Coronary artery (tissue), 2 donors: ENCODE results near the gene FAT1.

Source experiments
- DNase-seq: peaks from one replicate; pipeline ENCODE4 v3.0.0-alpha.2; 2017; ENCODE audit warnings: low spot score
- H3K27ac ChIP-seq, 2 donors: fragments of 200-600 bp; sonication (generic); one replicate each; pipeline ENCODE4 v1.5.1; 2016 to 2019
- H3K4me3 ChIP-seq: fragments of 200-600 bp; sonication (generic); 2 replicates; pipeline ENCODE4 v1.5.1; 2016; ENCODE audit warnings: mild to moderate bottlenecking, moderate library complexity
- CTCF ChIP-seq: fragments of 200-600 bp; sonication (generic); IDR thresholded peaks from one replicate; pipeline ENCODE4 v1.5.1; 2019; ENCODE audit warnings: antibody characterized with exemption

The FAT1 gene

GRCh38 chr4:186746581-186746980 is 22.9 kb upstream of the FAT1 start:
- no peak for DNase-seq
- Histone ChIP-seq H3K4me3 (no peak overlapping the region), H3K27ac (no peak overlapping the region)
- no peak for TF ChIP-seq CTCF

GRCh38 chr4:186743261-186743660 is 19.6 kb upstream of the FAT1 start:
- no peak for TF ChIP-seq CTCF
- DNase-seq: no peak
- H3K4me3 ChIP-seq: peak overlapping the region; percentile 19
- no peak overlapping the region for H3K27ac ChIP-seq

GRCh38 chr4:186740822-186741221 is 17.2 kb upstream of the FAT1 start:
- DNase-seq: no peak
- Histone ChIP-seq H3K4me3 (no peak overlapping the region), H3K27ac (no peak overlapping the region)
- TF ChIP-seq CTCF: no peak

GRCh38 chr4:186739802-186740434 is 16.3 kb upstream of the FAT1 start:
- no peak overlapping the region for H3K4me3 ChIP-seq
- TF ChIP-seq CTCF: no peak
- DNase-seq: no peak
- no peak overlapping the region for H3K27ac ChIP-seq

- H3K27ac ChIP-seq: no peak overlapping the region
- no peak for DNase-seq
- H3K4me3 ChIP-seq: no peak overlapping the region
- no peak for TF ChIP-seq CTCF
Measured at GRCh38 chr4:186739317-186739716, 15.7 kb upstream of the FAT1 start.

GRCh38 chr4:186738421-186738820 is 14.8 kb upstream of the FAT1 start:
- no peak overlapping the region for H3K27ac ChIP-seq
- TF ChIP-seq CTCF: no peak
- H3K4me3 ChIP-seq: no peak overlapping the region
- no peak for DNase-seq

- no peak overlapping the region for H3K4me3 ChIP-seq
- H3K27ac ChIP-seq: no peak overlapping the region
- TF ChIP-seq CTCF: no peak
- DNase-seq: no peak
Measured at GRCh38 chr4:186737427-186737826, 13.8 kb upstream of the FAT1 start.
